ENCODE results near the gene U2AF2. TPM values are rescaled to one million over a fixed set of nuclear protein-coding genes. Genes with fewer than 3 reads are reported as not detected.

The U2AF2 gene
- polyA plus RNA-seq, 1 donor from 2014 or later = 129 TPM

- H3K27ac ChIP-seq (ENCODE audit: low read length) = no peak overlapping the region
- H3F3A ChIP-seq (ENCODE audit: insufficient read depth, low read length, poor library complexity, severe bottlenecking) = no peaks in the 10 kb centered on the region
- H3K4me2 ChIP-seq (ENCODE audit: low read length) = no peak overlapping the region
- no peaks in the 10 kb centered on the region for H3K79me2 ChIP-seq (replicated peaks; ENCODE audit: insufficient read depth, low read length)
- no peaks in the 10 kb centered on the region for H4K20me1 ChIP-seq (ENCODE audit: insufficient read depth)
- no peaks in the 10 kb centered on the region for H3K27me3 ChIP-seq (ENCODE audit: insufficient read depth, low read depth, low read length)
- H3K9me2 ChIP-seq (ENCODE audit: insufficient read depth, low read length) = no peaks in the 10 kb centered on the region
- H2AFZ ChIP-seq (ENCODE audit: low read depth, low read length) = no peak overlapping the region
- no peaks in the 10 kb centered on the region for H3K36me3 ChIP-seq (ENCODE audit: insufficient read depth, low read length)
- H3K9me3 ChIP-seq (ENCODE audit: low read length) = no peaks in the 10 kb centered on the region
- TF ChIP-seq CTCF (IDR thresholded peaks at IDR 0.05; ENCODE audit: poor library complexity, severe bottlenecking) = no peak
- no peak for TF ChIP-seq EZH2 (IDR thresholded peaks at IDR 0.05; ENCODE audit: borderline replicate concordance, insufficient read depth, low read length, poor library complexity, severe bottlenecking)
- TF ChIP-seq REST (IDR thresholded peaks at IDR 0.05; ENCODE audit: borderline replicate concordance) = no peak
- no peak for TF ChIP-seq TAF1 (IDR thresholded peaks at IDR 0.05; ENCODE audit: low read depth)
- TF ChIP-seq POLR2AphosphoS5 (IDR thresholded peaks at IDR 0.05) = no peak
- TF ChIP-seq SMC3 (conservative IDR thresholded peaks at IDR 0.05; ENCODE audit: poor library complexity) = no peak
- TF ChIP-seq MXI1 (conservative IDR thresholded peaks at IDR 0.05; ENCODE audit: poor library complexity, severe bottlenecking) = no peak
- no peak for TF ChIP-seq RAD21 (conservative IDR thresholded peaks at IDR 0.05)
- TF ChIP-seq EP300 (conservative IDR thresholded peaks at IDR 0.05; ENCODE audit: poor library complexity, severe bottlenecking) = no peak
- no peak overlapping the region for H3K9ac ChIP-seq (ENCODE audit: low read length)
- H3K4me3 ChIP-seq (ENCODE audit: low read length) = no peak overlapping the region
Observed at GRCh38 chr19:55694241-55694655, 39.4 kb downstream of the U2AF2 start.

GRCh38 chr19:55694656-55695491 lies 40.0 kb downstream of the U2AF2 start:
- no peak for TF ChIP-seq MXI1 (conservative IDR thresholded peaks at IDR 0.05; ENCODE audit: poor library complexity, severe bottlenecking)
- no peak for TF ChIP-seq POLR2AphosphoS5 (IDR thresholded peaks at IDR 0.05)
- no peak for TF ChIP-seq EP300 (conservative IDR thresholded peaks at IDR 0.05; ENCODE audit: poor library complexity, severe bottlenecking)
- TF ChIP-seq TAF1 (IDR thresholded peaks at IDR 0.05; ENCODE audit: low read depth) = no peak
- no peak for TF ChIP-seq SMC3 (conservative IDR thresholded peaks at IDR 0.05; ENCODE audit: poor library complexity)
- no peak for TF ChIP-seq REST (IDR thresholded peaks at IDR 0.05; ENCODE audit: borderline replicate concordance)
- TF ChIP-seq RAD21 (conservative IDR thresholded peaks at IDR 0.05) = no peak
- H3K9me2 ChIP-seq (ENCODE audit: insufficient read depth, low read length) = no peaks in the 10 kb centered on the region
- H4K20me1 ChIP-seq (ENCODE audit: insufficient read depth) = no peaks in the 10 kb centered on the region
- H3K4me3 ChIP-seq (ENCODE audit: low read length) = no peak overlapping the region
- H3K27me3 ChIP-seq (ENCODE audit: insufficient read depth, low read depth, low read length) = no peaks in the 10 kb centered on the region
- H3K9ac ChIP-seq (ENCODE audit: low read length) = no peak overlapping the region
- no peaks in the 10 kb centered on the region for H3K79me2 ChIP-seq (replicated peaks; ENCODE audit: insufficient read depth, low read length)
- H3F3A ChIP-seq (ENCODE audit: insufficient read depth, low read length, poor library complexity, severe bottlenecking) = no peaks in the 10 kb centered on the region
- H2AFZ ChIP-seq (ENCODE audit: low read depth, low read length) = no peak overlapping the region
- no peaks in the 10 kb centered on the region for H3K36me3 ChIP-seq (ENCODE audit: insufficient read depth, low read length)
- no peak overlapping the region for H3K27ac ChIP-seq (ENCODE audit: low read length)
- H3K4me2 ChIP-seq (ENCODE audit: low read length) = no peak overlapping the region
- no peaks in the 10 kb centered on the region for H3K9me3 ChIP-seq (ENCODE audit: low read length)

All from neural cell (in vitro differentiated cells).